GM18868 (cell line): Measurements from ENCODE around the gene SLC9B1.

Experiments
- ATAC-seq: cut with Tn5 transposase; IDR thresholded peaks from one replicate; pipeline ENCODE4 v1.9.1; 2021; ENCODE audit warnings: mild to moderate bottlenecking, moderate library complexity; ENCODE audit not compliant: unreplicated experiment

The SLC9B1 gene, protein sequence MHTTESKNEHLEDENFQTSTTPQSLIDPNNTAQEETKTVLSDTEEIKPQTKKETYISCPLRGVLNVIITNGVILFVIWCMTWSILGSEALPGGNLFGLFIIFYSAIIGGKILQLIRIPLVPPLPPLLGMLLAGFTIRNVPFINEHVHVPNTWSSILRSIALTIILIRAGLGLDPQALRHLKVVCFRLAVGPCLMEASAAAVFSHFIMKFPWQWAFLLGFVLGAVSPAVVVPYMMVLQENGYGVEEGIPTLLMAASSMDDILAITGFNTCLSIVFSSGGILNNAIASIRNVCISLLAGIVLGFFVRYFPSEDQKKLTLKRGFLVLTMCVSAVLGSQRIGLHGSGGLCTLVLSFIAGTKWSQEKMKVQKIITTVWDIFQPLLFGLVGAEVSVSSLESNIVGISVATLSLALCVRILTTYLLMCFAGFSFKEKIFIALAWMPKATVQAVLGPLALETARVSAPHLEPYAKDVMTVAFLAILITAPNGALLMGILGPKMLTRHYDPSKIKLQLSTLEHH

DNA sequence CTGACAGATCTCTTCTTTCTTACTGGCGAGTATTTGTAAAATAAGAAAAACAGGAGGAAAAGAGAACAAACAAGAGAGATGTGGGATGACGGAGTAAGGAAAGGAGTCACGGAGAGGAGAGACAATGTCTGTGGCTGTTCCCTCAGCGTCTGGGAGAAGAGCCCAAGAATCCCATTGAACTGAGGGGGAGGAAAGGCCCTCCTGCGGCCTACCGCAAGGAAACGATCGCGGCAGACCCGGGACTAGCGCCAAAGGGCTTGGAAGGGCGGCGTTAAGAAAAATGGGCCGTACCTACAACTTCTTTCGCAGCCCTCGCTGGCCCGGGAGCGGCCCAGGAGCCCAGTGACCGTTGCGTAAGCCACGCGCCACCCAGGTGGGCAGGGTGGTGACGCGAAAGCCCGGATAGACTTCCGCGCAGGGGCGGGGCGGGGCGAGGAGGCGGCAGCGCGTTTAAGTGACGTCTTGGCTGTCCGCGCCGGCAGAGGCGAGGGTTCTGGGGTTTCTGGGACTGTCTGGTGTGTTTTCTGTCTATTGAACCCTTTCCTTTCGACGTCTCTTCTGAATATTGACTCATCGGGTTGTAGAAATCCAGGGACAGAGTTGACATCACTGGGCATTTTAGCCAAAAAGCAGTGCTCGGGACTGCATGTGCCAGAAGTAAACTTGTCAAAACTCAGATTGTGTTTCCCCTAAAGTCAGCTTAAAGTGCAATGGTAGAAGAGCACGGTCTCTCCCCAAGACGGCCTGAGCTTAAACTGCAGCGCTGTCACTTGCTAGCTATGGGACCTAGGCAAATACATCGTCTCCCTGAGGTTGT lies at the start of gene SLC9B1:
SLC9B1 (minus strand) TSS at position 398 of the 817 bp plus-strand sequence. CDS start 27,994 bp downstream, outside the sequence.
- peak; percentile 99 for ATAC-seq

- ATAC-seq = no peak
Measured at GRCh38 chr4:103067841-103068547, 48.5 kb upstream of the SLC9B1 start.

DNA sequence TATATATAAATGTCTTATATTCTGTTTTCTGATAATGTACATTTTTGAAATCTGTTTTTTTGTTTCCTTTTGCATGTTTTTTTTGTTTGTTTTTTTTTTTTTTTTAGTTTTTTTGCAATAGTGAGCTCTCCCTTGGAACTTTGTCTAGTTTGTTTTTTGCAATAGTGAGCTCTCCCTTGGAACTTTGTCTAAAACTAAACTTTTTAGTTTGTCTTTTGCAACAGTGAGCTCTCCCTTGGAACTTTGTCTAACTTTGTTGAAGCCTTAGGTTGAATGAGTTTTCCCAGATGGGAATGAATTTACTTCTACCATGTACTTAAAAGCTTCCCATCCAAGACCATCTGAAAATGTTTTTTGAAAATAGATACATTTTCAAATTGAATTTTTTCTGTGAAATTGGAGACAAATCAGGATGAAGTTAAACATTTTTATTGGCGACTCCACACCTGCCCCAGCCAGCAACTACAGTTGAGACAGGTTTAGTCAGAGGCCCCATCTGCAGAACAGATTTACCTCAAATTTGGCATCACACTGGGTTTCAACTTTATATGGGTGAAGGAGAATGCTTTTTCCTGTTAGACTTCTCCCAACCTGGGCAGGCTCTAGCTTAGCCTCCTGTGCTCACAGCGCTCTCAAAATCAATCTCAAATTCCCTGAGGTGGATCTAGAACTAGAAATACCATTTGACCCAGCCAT lies 41.1 kb upstream of the SLC9B1 start:
- ATAC-seq = no peak

- ATAC-seq = no peak
Measured at GRCh38 chr4:103054030-103054429, 34.5 kb upstream of the SLC9B1 start.

DNA sequence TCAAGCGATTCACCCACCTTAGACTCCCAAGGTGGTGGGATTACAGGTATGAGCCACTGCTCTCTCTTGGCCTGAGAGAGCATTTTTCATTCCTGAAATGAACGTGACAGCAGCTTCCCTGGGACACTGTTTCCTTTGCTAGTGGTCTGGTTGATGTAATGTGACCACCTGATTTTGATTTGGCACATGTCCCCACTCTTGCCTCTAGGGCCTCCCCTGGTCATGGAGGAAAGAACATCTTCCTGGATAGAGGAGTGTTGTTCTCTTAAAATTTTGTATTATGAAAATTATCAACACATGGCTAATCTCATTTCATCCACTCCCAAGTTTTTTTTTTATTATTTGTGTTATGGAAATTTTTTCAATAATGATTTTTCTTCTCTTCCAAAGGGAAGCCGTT lies 33.3 kb upstream of the SLC9B1 start:
- no peak for ATAC-seq

DNA sequence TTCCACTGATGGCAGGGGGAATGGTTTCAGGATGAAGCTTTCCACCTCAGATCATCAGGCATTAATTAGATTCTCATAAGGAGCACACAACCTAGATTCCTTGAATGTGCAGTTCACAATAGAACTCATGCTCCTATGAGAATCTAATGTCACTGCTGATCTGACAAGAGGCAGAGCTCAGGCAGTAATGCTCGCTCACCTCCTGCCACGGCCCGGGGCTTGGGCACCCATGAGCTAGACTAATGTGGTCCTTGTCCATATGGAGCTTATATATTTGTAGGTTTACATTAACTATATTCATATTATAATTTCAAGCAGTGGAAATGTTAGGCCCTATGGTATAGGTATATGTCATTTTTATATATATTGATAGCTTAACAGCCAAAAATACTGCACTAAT lies 32.6 kb upstream of the SLC9B1 start:
- no peak for ATAC-seq

DNA sequence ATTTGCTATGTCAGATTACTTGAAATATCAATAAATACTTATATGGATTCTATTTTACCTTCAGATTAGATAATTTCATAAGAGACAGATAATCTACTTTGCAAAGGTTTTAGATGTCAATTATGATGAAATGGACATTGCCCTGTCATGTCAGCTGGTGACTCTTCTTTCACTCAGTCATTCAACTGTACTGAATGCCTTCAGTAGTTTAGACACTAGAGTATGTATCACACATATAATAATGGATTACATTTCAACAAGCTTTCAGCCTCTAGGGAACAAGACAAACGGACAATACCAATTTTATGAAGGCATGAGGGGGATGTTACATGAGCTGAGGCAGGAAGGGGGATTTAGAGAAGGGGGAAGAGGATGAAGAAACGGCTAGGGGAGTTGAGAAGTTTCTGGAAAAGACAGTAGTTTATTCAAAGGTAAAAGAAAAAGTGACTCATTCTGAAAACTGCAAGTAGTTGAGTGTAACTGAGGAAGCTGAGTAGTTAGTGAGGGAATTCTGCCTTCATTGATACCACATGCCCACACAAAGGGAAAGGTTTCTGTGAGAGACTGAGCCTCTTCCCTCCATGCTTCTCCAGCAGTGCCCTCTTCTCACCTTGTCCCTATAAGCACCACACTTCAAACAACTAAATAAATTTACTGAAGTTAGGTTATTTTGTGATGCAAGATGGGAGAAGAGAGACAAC lies 31.4 kb upstream of the SLC9B1 start:
- ATAC-seq = peak; percentile 27

GRCh38 chr4:103046416-103047290 lies 27.1 kb upstream of the SLC9B1 start:
- ATAC-seq = peak; percentile 97

- ATAC-seq = no peak
Measured at GRCh38 chr4:103044183-103044582, 24.7 kb upstream of the SLC9B1 start.

- no peak for ATAC-seq
Measured at GRCh38 chr4:103036169-103036568, 16.7 kb upstream of the SLC9B1 start.

GRCh38 chr4:103032574-103032973 lies 13.1 kb upstream of the SLC9B1 start:
- peak; percentile 93 for ATAC-seq

DNA sequence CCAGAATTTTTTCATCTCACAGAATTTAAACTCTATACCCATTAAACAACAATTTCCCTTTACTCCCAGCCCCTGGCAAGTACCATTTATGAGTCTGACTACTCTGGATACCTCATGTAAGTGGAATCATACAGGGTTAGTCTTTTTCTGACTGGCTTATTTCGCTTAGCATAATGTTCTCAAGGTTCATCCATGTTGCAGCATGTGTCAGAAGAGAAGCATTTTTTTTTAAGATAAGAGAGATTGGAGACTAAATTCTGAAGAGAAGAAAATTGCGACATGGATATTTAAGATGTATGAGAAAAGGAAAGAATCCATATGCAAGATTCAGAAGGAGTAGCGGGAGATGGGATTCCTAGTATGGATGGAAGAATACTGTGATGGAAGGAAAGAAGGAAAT lies 11.3 kb upstream of the SLC9B1 start:
- ATAC-seq = no peak

- ATAC-seq = no peak
Measured at GRCh38 chr4:103029300-103029699, 9.8 kb upstream of the SLC9B1 start.

GRCh38 chr4:103026868-103027267 lies 7.4 kb upstream of the SLC9B1 start:
- no peak for ATAC-seq

DNA sequence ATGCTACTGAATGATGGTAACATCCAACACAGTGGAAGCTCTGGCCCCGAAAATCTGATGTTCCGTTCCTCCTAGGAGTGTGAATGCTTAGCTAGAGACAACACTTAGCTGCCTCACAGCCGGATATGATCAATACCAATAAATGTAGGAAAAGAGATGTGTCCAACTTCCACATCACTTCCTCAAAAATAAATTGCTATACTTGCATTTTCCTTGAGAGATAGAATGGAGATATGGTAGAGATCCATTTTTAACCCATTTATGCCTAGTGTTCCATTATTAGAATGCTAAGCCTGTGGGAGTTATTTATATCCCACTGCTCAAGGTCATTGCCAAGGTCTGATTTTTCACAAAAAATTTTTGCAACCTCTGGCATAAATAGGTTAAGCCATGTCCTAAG lies 5.5 kb upstream of the SLC9B1 start:
- ATAC-seq = no peak

DNA sequence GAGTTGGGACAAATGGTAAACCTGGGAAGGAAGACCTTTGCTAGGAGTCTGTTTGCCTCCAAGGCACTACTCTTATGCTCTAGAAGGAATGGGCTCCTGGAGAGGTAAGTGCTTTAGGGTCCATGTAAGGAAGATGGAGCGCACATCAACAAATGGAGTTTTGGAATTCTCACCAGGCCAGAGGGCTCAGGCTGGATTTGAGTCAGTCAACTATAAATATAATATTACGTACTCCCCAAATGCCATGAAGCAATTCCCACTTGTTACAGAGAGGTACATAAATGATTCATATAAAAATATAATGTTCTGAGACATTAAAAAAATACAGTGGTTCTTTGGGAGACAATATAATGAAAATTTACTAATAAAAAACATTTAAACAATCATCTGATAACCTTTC lies 1.6 kb upstream of the SLC9B1 start:
- ATAC-seq = no peak

- no peak for ATAC-seq
Measured at GRCh38 chr4:103018391-103019307, 856 bp downstream of the SLC9B1 start.

- ATAC-seq = no peak
Measured at GRCh38 chr4:103012551-103012950, 7.0 kb downstream of the SLC9B1 start.
